ENCODE data around the gene CMTR1.

The CMTR1 gene

GRCh38 chr6:37514321-37514771 is 81.3 kb downstream of the CMTR1 start:
- DNase-seq (ENCODE audit: low spot score) = no peak

- DNase-seq (ENCODE audit: low spot score) = no peak
These were observed 81.8 kb downstream of the CMTR1 start for GRCh38 chr6:37514837-37515236.

GRCh38 chr6:37515712-37516075 is 82.7 kb downstream of the CMTR1 start:
- DNase-seq (ENCODE audit: low spot score) = no peak

- peak; percentile 53 for DNase-seq (ENCODE audit: low spot score)
These were observed 83.3 kb downstream of the CMTR1 start for GRCh38 chr6:37516076-37516919.

GRCh38 chr6:37516920-37517405 is 83.9 kb downstream of the CMTR1 start:
- no peak for DNase-seq (ENCODE audit: low spot score)

GRCh38 chr6:37517411-37517812 is 84.4 kb downstream of the CMTR1 start:
- DNase-seq (ENCODE audit: low spot score) = no peak

GRCh38 chr6:37518116-37518515 is 85.1 kb downstream of the CMTR1 start:
- DNase-seq (ENCODE audit: low spot score) = no peak

- DNase-seq (ENCODE audit: low spot score) = no peak
These were observed 86.4 kb downstream of the CMTR1 start for GRCh38 chr6:37519461-37519860.

- no peak for DNase-seq (ENCODE audit: low spot score)
These were observed 87.9 kb downstream of the CMTR1 start for GRCh38 chr6:37520926-37521325.

- DNase-seq (ENCODE audit: low spot score) = no peak
These were observed 88.7 kb downstream of the CMTR1 start for GRCh38 chr6:37521674-37522073.

GRCh38 chr6:37522836-37523235 is 89.8 kb downstream of the CMTR1 start:
- no peak for DNase-seq (ENCODE audit: low spot score)

- DNase-seq (ENCODE audit: low spot score) = no peak
These were observed 90.4 kb downstream of the CMTR1 start for GRCh38 chr6:37523412-37523811.

- DNase-seq (ENCODE audit: low spot score) = no peak
These were observed 91.3 kb downstream of the CMTR1 start for GRCh38 chr6:37524025-37524969.

GRCh38 chr6:37524970-37525318 is 91.9 kb downstream of the CMTR1 start:
- DNase-seq (ENCODE audit: low spot score) = no peak

GRCh38 chr6:37525460-37526357 is 92.7 kb downstream of the CMTR1 start:
- DNase-seq (ENCODE audit: low spot score) = peak; percentile 87

- no peak for DNase-seq (ENCODE audit: low spot score)
These were observed 95.5 kb downstream of the CMTR1 start for GRCh38 chr6:37528541-37528940.

- no peak for DNase-seq (ENCODE audit: low spot score)
These were observed 97.3 kb downstream of the CMTR1 start for GRCh38 chr6:37530297-37530696.

- DNase-seq (ENCODE audit: low spot score) = no peak
These were observed 98.0 kb downstream of the CMTR1 start for GRCh38 chr6:37531026-37531425.
